OCI-LY1 (cell line): ENCODE measurements around the gene ETNK2.

Source experiments
- H2AFZ ChIP-seq: fragments of 200-600 bp; sonication (generic), shearing (Covaris generic); 2 replicates; pipeline ENCODE4 v1.6.0; 2014; ENCODE audit warnings: antibody characterized with exemption, mild to moderate bottlenecking, low read length
- H3F3A ChIP-seq: fragments of 200-600 bp; sonication (generic), shearing (Covaris generic); 2 replicates; pipeline ENCODE4 v1.6.0; 2014; ENCODE audit warnings: mild to moderate bottlenecking, antibody characterized with exemption, low read length, moderate library complexity; ENCODE audit not compliant: insufficient read depth
- H3K27ac ChIP-seq: fragments of 200-600 bp; sonication (generic); 2 replicates; pipeline ENCODE4 v1.5.1; 2014; ENCODE audit warnings: low read length, mixed run types, mild to moderate bottlenecking, low read depth; ENCODE audit not compliant: poor library complexity, severe bottlenecking
- H3K27me3 ChIP-seq: fragments of 200-600 bp; sonication (generic); 2 replicates; pipeline ENCODE4 v1.6.0; 2014; ENCODE audit warnings: antibody characterized with exemption, mild to moderate bottlenecking, low read length, moderate library complexity; ENCODE audit not compliant: insufficient read depth
- H3K36me3 ChIP-seq: fragments of 200-600 bp; sonication (generic); 2 replicates; pipeline ENCODE4 v1.6.1; 2014; ENCODE audit warnings: mild to moderate bottlenecking, antibody characterized with exemption, low read length, moderate library complexity, mixed read lengths; ENCODE audit not compliant: insufficient read depth
- H3K4me1 ChIP-seq: fragments of 200-600 bp; sonication (generic); 2 replicates; pipeline ENCODE4 v1.5.1; 2014; ENCODE audit warnings: mild to moderate bottlenecking, low read length, moderate library complexity; ENCODE audit not compliant: insufficient read depth, severe bottlenecking
- H3K4me2 ChIP-seq: fragments of 200-600 bp; sonication (generic), shearing (Covaris generic); 2 replicates; pipeline ENCODE4 v1.6.1; 2014; ENCODE audit warnings: low read length
- H3K4me3 ChIP-seq: fragments of 200-600 bp; sonication (generic); 2 replicates; pipeline ENCODE4 v1.5.1; 2014; ENCODE audit warnings: low read length, low read depth, mild to moderate bottlenecking, mixed read lengths; ENCODE audit not compliant: poor library complexity, severe bottlenecking
- H3K79me2 ChIP-seq: fragments of 200-600 bp; shearing (Covaris generic); 2 replicates; pipeline ENCODE4 v1.6.1; 2016; ENCODE audit warnings: mixed run types, low read length, mixed read lengths; ENCODE audit not compliant: insufficient read depth
- H3K9ac ChIP-seq: fragments of 200-600 bp; sonication (generic), shearing (Covaris generic); 2 replicates; pipeline ENCODE4 v1.6.1; 2014; ENCODE audit warnings: mild to moderate bottlenecking, low read length, mixed read lengths
- H3K9me2 ChIP-seq: fragments of 200-600 bp; sonication (generic), shearing (Covaris generic); 2 replicates; pipeline ENCODE4 v1.6.1; 2014; ENCODE audit warnings: low read depth, mild to moderate bottlenecking, low read length, mixed read lengths
- H3K9me3 ChIP-seq: fragments of 200-600 bp; shearing (Covaris generic); 2 replicates; pipeline ENCODE4 v1.6.1; 2014; ENCODE audit warnings: low read length, mixed read lengths
- H4K20me1 ChIP-seq: fragments of 200-600 bp; sonication (generic), shearing (Covaris generic); 2 replicates; pipeline ENCODE4 v1.6.0; 2016; ENCODE audit warnings: mild to moderate bottlenecking, low read length; ENCODE audit not compliant: insufficient read depth
- CTCF ChIP-seq: fragments of 200-600 bp; sonication (generic), shearing (Covaris generic); IDR thresholded peaks from 2 replicates; pipeline ENCODE4 v1.5.1; 2017; ENCODE audit warnings: mild to moderate bottlenecking, antibody characterized with exemption, low read length, moderate library complexity, mixed read lengths
- EZH2 ChIP-seq: fragments of 200-600 bp; sonication (generic), shearing (Covaris generic); IDR thresholded peaks from 2 replicates; pipeline ENCODE4 v1.8.0; 2017; ENCODE audit warnings: borderline replicate concordance, mixed run types, mild to moderate bottlenecking, antibody characterized with exemption, low read length, moderate library complexity, mixed read lengths

ETNK2 gene

GRCh38 chr1:204088596-204088995 is 63.2 kb downstream of the ETNK2 start:
- Histone ChIP-seq H3K27me3 (peaks cover 4% of the 10 kb centered on the region; the same call in 1 of the 2 replicates), H4K20me1 (no peaks in the 10 kb centered on the region), H3K36me3 (no peaks in the 10 kb centered on the region), H3K4me2 (no peak overlapping the region), H3K9ac (no peak overlapping the region), H3F3A (no peaks in the 10 kb centered on the region), H3K27ac (no peak overlapping the region), H2AFZ (no peak overlapping the region), H3K4me1 (no peaks in the 10 kb centered on the region), H3K4me3 (no peak overlapping the region), H3K9me2 (no peaks in the 10 kb centered on the region), H3K79me2 (no peaks in the 10 kb centered on the region), H3K9me3 (no peaks in the 10 kb centered on the region)
- TF ChIP-seq EZH2 (no peak), CTCF (no peak)

- H3K27me3 ChIP-seq, result peaks cover 4% of the 10 kb centered on the region; the same call in 1 of the 2 replicates
- no peak overlapping the region for H3K4me2 ChIP-seq
- no peaks in the 10 kb centered on the region for H3K9me3 ChIP-seq
- no peaks in the 10 kb centered on the region for H3K9me2 ChIP-seq
- H3K36me3 ChIP-seq, result no peaks in the 10 kb centered on the region
- H3K27ac ChIP-seq, result no peak overlapping the region
- no peaks in the 10 kb centered on the region for H4K20me1 ChIP-seq
- no peak overlapping the region for H3K4me3 ChIP-seq
- H3K9ac ChIP-seq, result no peak overlapping the region
- H2AFZ ChIP-seq, result no peak overlapping the region
- no peaks in the 10 kb centered on the region for H3K4me1 ChIP-seq
- H3F3A ChIP-seq, result no peaks in the 10 kb centered on the region
- no peak for TF ChIP-seq CTCF
- TF ChIP-seq EZH2, result no peak
- no peaks in the 10 kb centered on the region for H3K79me2 ChIP-seq
Observed at GRCh38 chr1:204087893-204088528, 63.8 kb downstream of the ETNK2 start.

GRCh38 chr1:204087181-204087892 is 64.5 kb downstream of the ETNK2 start:
- no peak overlapping the region for H3K4me3 ChIP-seq
- H3K27ac ChIP-seq, result no peak overlapping the region
- H3K27me3 ChIP-seq, result peaks cover 4% of the 10 kb centered on the region; the same call in 1 of the 2 replicates
- no peak overlapping the region for H2AFZ ChIP-seq
- H3K9me3 ChIP-seq, result no peaks in the 10 kb centered on the region
- no peaks in the 10 kb centered on the region for H3K9me2 ChIP-seq
- H3K36me3 ChIP-seq, result no peaks in the 10 kb centered on the region
- H3K9ac ChIP-seq, result no peak overlapping the region
- no peaks in the 10 kb centered on the region for H4K20me1 ChIP-seq
- no peaks in the 10 kb centered on the region for H3F3A ChIP-seq
- no peak for TF ChIP-seq CTCF
- no peak for TF ChIP-seq EZH2
- H3K4me1 ChIP-seq, result no peaks in the 10 kb centered on the region
- H3K79me2 ChIP-seq, result no peaks in the 10 kb centered on the region
- no peak overlapping the region for H3K4me2 ChIP-seq
